ENCODE data around the gene KIAA1755. TPM values are rescaled to one million over a fixed set of nuclear protein-coding genes. Genes with fewer than 3 reads are reported as not detected.

Gene KIAA1755
- total RNA-seq, 1 donor from 2014 or later, result 5.4 TPM

- no peak for DNase-seq
- intact Hi-C loops (cut with DNase I), result loop anchor here (2.0 to 5.0 kb wide), 2 partner anchors 51 to 93 kb away; no protein-coding TSS in a partner anchor
Measured at GRCh38 chr20:38165966-38166702, 94.4 kb downstream of the KIAA1755 start.

GRCh38 chr20:38165089-38165965 lies 95.2 kb downstream of the KIAA1755 start, which contains the start of gene TGM2:
Gene TGM2 (minus strand): TSS chr20:38165270. CDS start chr20:38165198, 72 bp downstream.
- intact Hi-C loops (cut with DNase I), result loop anchor here (2.0 to 5.0 kb wide), 2 partner anchors 52 to 93 kb away; no protein-coding TSS in a partner anchor
- DNase-seq (peak; percentile 88), ATAC-seq (ENCODE audit: poor library complexity) (peak; percentile 90)

More at GRCh38 chr20:38165966-38166702, 94.4 kb downstream of the KIAA1755 start:
- no peak for ATAC-seq (ENCODE audit: poor library complexity)

GRCh38 chr20:38164624-38165088 lies 95.9 kb downstream of the KIAA1755 start:
- intact Hi-C loops (cut with DNase I), result loop anchor here (2.0 to 5.0 kb wide), 2 partner anchors 53 to 92 kb away; no protein-coding TSS in a partner anchor
- ATAC-seq (ENCODE audit: poor library complexity), result peak; percentile 40
- DNase-seq, result no peak

GRCh38 chr20:38164069-38164468 lies 96.5 kb downstream of the KIAA1755 start:
- ATAC-seq (ENCODE audit: poor library complexity) (no peak), DNase-seq (no peak)
- intact Hi-C loops (cut with DNase I), result loop anchor here (2.0 kb wide), 1 partner anchor 91 kb away; no protein-coding TSS in a partner anchor

DNA sequence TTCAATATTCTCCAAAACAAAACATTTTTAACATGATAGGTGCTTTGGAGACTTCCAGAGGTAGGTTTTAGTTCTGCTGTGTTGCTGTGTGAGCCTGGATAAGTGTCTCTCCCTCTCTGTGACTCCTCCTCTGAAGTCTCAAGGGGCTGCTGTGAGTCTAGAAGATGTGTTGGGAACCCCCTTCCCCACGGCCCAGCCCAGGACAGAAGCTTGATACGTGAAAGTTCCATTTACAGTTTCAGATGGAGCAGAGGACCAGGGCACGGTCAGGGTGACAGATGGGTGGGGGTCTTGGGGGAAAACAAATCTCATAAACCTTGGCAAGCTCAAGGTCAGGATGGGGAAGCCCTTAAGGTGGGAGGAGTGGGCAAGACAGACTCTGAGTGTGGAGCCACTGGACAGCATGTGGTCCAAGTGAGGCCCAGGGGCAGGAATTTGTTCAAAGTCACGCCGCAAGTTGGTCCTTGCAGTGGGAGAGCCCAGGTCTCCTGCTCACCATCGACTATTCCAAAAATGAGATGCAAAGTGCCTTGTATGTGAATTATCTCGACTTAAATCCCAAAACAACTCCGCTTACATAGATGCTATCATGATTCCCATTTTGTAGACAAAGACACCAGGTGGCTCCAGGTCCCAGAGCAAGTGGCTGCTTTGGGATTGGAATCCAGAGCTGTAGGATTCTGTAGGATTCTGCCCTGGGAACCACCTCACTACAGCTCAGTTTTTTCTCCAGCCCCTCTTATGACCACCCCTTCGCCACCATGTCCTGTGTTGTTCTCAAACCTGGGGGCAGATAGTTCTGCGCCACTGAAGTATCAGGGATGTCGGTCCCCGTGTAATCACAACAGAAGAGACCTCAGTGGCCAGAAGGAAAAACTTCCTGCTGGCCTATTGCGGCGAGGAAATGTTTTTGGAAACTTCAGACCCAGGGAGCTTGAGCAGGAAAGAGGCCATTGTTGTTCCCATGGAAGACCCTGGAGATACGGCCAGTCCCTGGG lies 97.4 kb downstream of the KIAA1755 start:
- DNase-seq, result no peak
- ATAC-seq (ENCODE audit: poor library complexity), result no peak
- intact Hi-C loops (cut with DNase I), result no loop called here

DNA sequence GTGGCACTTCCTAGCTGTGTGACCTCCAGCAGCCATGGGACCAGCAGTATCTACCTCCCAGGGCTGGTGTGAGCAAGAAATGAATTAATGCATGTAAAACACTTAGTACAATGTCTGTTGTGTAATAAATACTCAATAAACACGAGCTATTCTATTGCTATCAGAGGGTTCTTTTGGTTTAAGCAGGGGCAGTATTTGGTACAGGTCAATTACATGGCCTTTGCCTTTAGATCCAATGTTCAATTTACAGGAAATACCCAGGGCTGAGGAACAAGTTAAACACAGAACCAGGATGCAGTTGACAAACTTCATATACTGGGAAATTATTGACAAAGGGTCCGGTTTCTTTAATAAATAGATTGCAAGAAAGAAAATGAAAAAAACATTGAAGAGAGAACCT lies 98.4 kb downstream of the KIAA1755 start:
- intact Hi-C loops (cut with DNase I), result no loop called here
- DNase-seq, result no peak
- no peak for ATAC-seq (ENCODE audit: poor library complexity)

GRCh38 chr20:38161412-38161774 lies 99.1 kb downstream of the KIAA1755 start:
- no peak for DNase-seq
- intact Hi-C loops (cut with DNase I), result no loop called here
- ATAC-seq (ENCODE audit: poor library complexity), result no peak

Other genes with a start within 250 kb of the KIAA1755 start
- 11.9 TPM for gene TTI1, start 227.3 kb downstream of the KIAA1755 start, total RNA-seq
- gene RPRD1B, start 227.0 kb downstream of the KIAA1755 start, total RNA-seq, result 74.2 TPM
- gene TGM2, start 95.5 kb downstream of the KIAA1755 start, total RNA-seq, result 469 TPM
- 0.11 TPM for gene BPI, start 43.4 kb upstream of the KIAA1755 start, total RNA-seq
- not detected for gene LBP, start 85.7 kb upstream of the KIAA1755 start, total RNA-seq
- 4.8 TPM for gene SNHG17, start 174.6 kb upstream of the KIAA1755 start, total RNA-seq
- 21.5 TPM for gene RALGAPB, start 212.1 kb upstream of the KIAA1755 start, total RNA-seq

Measured in Right ventricle myocardium superior (tissue), 1 donor.